Sigmoid colon (tissue), 7 donors: ENCODE results near the gene ZNF276. TPM values are rescaled to one million over a fixed set of nuclear protein-coding genes. Genes with fewer than 3 reads are reported as not detected.

Source experiments
- DNase-seq: peaks from one replicate; pipeline ENCODE4 v3.0.0-alpha.2; 2019
- H3K27ac ChIP-seq, 4 donors: fragments of 200-600 bp; sonication (generic); one replicate each; pipeline ENCODE4 v1.5.1; 2016 to 2019; ENCODE audit warnings: mild to moderate bottlenecking in 1 of 4
- H3K27me3 ChIP-seq, 3 donors: fragments of 200-600 bp; sonication (generic); one replicate each; pipeline ENCODE4 v1.5.1; 2019; ENCODE audit warnings: mild to moderate bottlenecking in 1 of 3
- H3K36me3 ChIP-seq, 4 donors: fragments of 200-600 bp; sonication (generic); one replicate each; pipeline ENCODE4 v1.5.1; 2016 to 2019
- H3K4me1 ChIP-seq, 4 donors: fragments of 200-600 bp; sonication (generic); one replicate each; pipeline ENCODE4 v1.5.1; 2017 to 2019
- H3K4me3 ChIP-seq, 4 donors: fragments of 200-600 bp; sonication (generic); one replicate each; pipeline ENCODE4 v1.5.1; 2017 to 2019; ENCODE audit warnings: mild to moderate bottlenecking in 2 of 4, moderate library complexity in 1 of 4
- H3K9me3 ChIP-seq, 4 donors: fragments of 200-600 bp in 3 of 4; sonication (generic) in 3 of 4; one replicate each; pipeline versions ENCODE4 v1.5.1 to v1.6.1; 2013 to 2019
- CTCF ChIP-seq, 4 experiments: fragments of 450-650 bp in 3 of 4; fragments of 200-600 bp in 1 of 4; IDR thresholded peaks; one replicate each; pipeline ENCODE4 v1.5.1; 2016 to 2019; ENCODE audit warnings: antibody characterized with exemption in 4 of 4, mild to moderate bottlenecking in 3 of 4, moderate library complexity in 2 of 4
- EP300 ChIP-seq, 4 donors: sonication (generic); formaldehyde crosslinking; IDR thresholded peaks; one replicate each; pipeline ENCODE4 v1.6.1; 2017; ENCODE audit warnings: antibody characterized with exemption in 4 of 4
- POLR2A ChIP-seq, 2 donors: fragments of 450-650 bp; IDR thresholded peaks; one replicate each; pipeline ENCODE4 v1.6.1; 2016; ENCODE audit warnings: antibody characterized with exemption in 2 of 2, mild to moderate bottlenecking in 2 of 2, moderate library complexity in 2 of 2
- POLR2AphosphoS5 ChIP-seq, 4 donors: sonication (generic); formaldehyde crosslinking; IDR thresholded peaks; one replicate each; pipeline ENCODE4 v1.6.1; 2017; ENCODE audit warnings: antibody characterized with exemption in 4 of 4
- WGBS, 2 donors: extraction: QIAGEN DNeasy Blood & Tissue Kit; methylation state at CpG; one replicate each; pipeline ENCODE4 v1.1.7; 2013; 5-methylcytosine and 5-hydroxymethylcytosine counted together
- intact Hi-C: fragments of 100-400 bp; cut with DNase I; formaldehyde crosslinking; loops from one replicate; pipeline ENCODE4 v1.15.1; 2023
- polyA plus RNA-seq, 3 donors: library from polyadenylated mRNA; stranded (reverse); fragments of 200-250 nt; gene quantifications; one replicate each; pipeline ENCODE4 v1.2.3, GENCODE V29; 2013
- total RNA-seq, 4 donors: library from RNA; depleted of rRNA; stranded (reverse); fragments of >200 nt; gene quantifications; one replicate each; pipeline ENCODE4 v1.1.0, GENCODE V29; 2016
- donor health status: healthy with polysubstance abuse.
- donor health status: Bipolar disorder and iron deficiency.
- donor health status: healthy.

The ZNF276 gene
- total and polyA plus RNA-seq, 7 donors: 7.2 to 32.3 (median 14.6) TPM

GRCh38 chr16:89685916-89686315 is 35.4 kb upstream of the ZNF276 start:
- Histone ChIP-seq H3K4me3 (peak overlapping the region in 1 of 4 donors; percentile 94), H3K36me3 (peaks cover 0 to 8% (median 1%) of the 10 kb centered on the region in 4 donors), H3K9me3 (no peaks in the 10 kb centered on the region), H3K4me1 (peaks cover 0 to 19% (median 14%) of the 10 kb centered on the region in 4 donors), H3K27me3 (no peaks in the 10 kb centered on the region), H3K27ac (no peak overlapping the region)
- 88 to 98% methylated on average over 1 of the region's 1 CpG for WGBS, 2 donors
- no peak for DNase-seq
- TF ChIP-seq POLR2AphosphoS5 (IDR thresholded peaks at IDR 0.05) (no peak), CTCF (IDR thresholded peaks at IDR 0.05) (no peak), EP300 (IDR thresholded peaks at IDR 0.05) (no peak), POLR2A (IDR thresholded peaks at IDR 0.05) (no peak)
- intact Hi-C loops: loop anchor here (5.0 kb wide), 1 partner anchor 186 kb away; the partner anchor contains the start of gene TCF25

- intact Hi-C loops: loop anchor here (5.0 kb wide), 1 partner anchor 186 kb away; the partner anchor contains the start of gene TCF25
- DNase-seq: peak; percentile 94
- Histone ChIP-seq H3K27me3 (no peaks in the 10 kb centered on the region), H3K9me3 (no peaks in the 10 kb centered on the region), H3K4me1 (peaks cover 0 to 19% (median 14%) of the 10 kb centered on the region in 4 donors), H3K27ac (peak within 1 kb of the TSS; percentile 88 to 92 (median 89)), H3K4me3 (peak within 1 kb of the TSS; percentile 85 to 94 (median 88)), H3K36me3 (peaks cover 0 to 14% (median 7%) of the 10 kb centered on the region in 4 donors)
- TF ChIP-seq EP300 (IDR thresholded peaks at IDR 0.05) (no peak), POLR2A (IDR thresholded peaks at IDR 0.05) (peak; percentile 33 to 61), CTCF (IDR thresholded peaks at IDR 0.05) (no peak), POLR2AphosphoS5 (IDR thresholded peaks at IDR 0.05) (peak; percentile 70 to 94 (median 92))
- 1% methylated on average over 67 of the region's 67 CpGs for WGBS, 2 donors
Observed at GRCh38 chr16:89686520-89687091, 34.7 kb upstream of the ZNF276 start, which contains the start of gene CDK10. TSS of gene CDK10 (plus strand) at chr16:89686689. CDS start at chr16:89686711, 22 bp downstream.

- Histone ChIP-seq H3K4me3 (peak overlapping the region; percentile 85 to 94 (median 88)), H3K27ac (peak overlapping the region; percentile 88 to 92 (median 89)), H3K36me3 (peaks cover 5 to 21% (median 13%) of the 10 kb centered on the region in 4 donors), H3K9me3 (no peaks in the 10 kb centered on the region), H3K27me3 (no peaks in the 10 kb centered on the region), H3K4me1 (peaks cover 0 to 19% (median 14%) of the 10 kb centered on the region in 4 donors)
- no peak for TF ChIP-seq CTCF (IDR thresholded peaks at IDR 0.05)
- TF ChIP-seq EP300 (IDR thresholded peaks at IDR 0.05): no peak
- TF ChIP-seq POLR2A (IDR thresholded peaks at IDR 0.05): no peak
- 3 to 13% methylated on average over 42 of the region's 42 CpGs for WGBS, 2 donors
- intact Hi-C loops: loop anchor here (5.0 kb wide), 1 partner anchor 185 kb away; the partner anchor contains the start of gene TCF25
- DNase-seq: no peak
Observed at GRCh38 chr16:89687092-89687940, 34.0 kb upstream of the ZNF276 start.

- DNase-seq: no peak
- WGBS, 2 donors: 82 to 91% methylated on average over 5 of the region's 5 CpGs
- TF ChIP-seq POLR2A (IDR thresholded peaks at IDR 0.05) (no peak), POLR2AphosphoS5 (IDR thresholded peaks at IDR 0.05) (no peak), CTCF (IDR thresholded peaks at IDR 0.05) (no peak), EP300 (IDR thresholded peaks at IDR 0.05) (no peak)
- intact Hi-C loops: loop anchor here (5.0 kb wide), 1 partner anchor 184 kb away; the partner anchor contains the start of gene TCF25
- Histone ChIP-seq H3K4me1 (peaks cover 0 to 19% (median 14%) of the 10 kb centered on the region in 4 donors), H3K4me3 (no peak overlapping the region), H3K27ac (no peak overlapping the region), H3K36me3 (peaks cover 6 to 31% (median 24%) of the 10 kb centered on the region in 4 donors), H3K27me3 (no peaks in the 10 kb centered on the region), H3K9me3 (no peaks in the 10 kb centered on the region)
Observed at GRCh38 chr16:89688395-89688794, 32.9 kb upstream of the ZNF276 start.
